Measurements from ENCODE around the gene SND1.

The SND1 gene

GRCh38 chr7:128093614-128094570, 441.9 kb downstream of the SND1 start:
- H3K4me3 ChIP-seq (ENCODE audit: low read depth, low read length): no peak overlapping the region
- TF ChIP-seq, protein P1, sequence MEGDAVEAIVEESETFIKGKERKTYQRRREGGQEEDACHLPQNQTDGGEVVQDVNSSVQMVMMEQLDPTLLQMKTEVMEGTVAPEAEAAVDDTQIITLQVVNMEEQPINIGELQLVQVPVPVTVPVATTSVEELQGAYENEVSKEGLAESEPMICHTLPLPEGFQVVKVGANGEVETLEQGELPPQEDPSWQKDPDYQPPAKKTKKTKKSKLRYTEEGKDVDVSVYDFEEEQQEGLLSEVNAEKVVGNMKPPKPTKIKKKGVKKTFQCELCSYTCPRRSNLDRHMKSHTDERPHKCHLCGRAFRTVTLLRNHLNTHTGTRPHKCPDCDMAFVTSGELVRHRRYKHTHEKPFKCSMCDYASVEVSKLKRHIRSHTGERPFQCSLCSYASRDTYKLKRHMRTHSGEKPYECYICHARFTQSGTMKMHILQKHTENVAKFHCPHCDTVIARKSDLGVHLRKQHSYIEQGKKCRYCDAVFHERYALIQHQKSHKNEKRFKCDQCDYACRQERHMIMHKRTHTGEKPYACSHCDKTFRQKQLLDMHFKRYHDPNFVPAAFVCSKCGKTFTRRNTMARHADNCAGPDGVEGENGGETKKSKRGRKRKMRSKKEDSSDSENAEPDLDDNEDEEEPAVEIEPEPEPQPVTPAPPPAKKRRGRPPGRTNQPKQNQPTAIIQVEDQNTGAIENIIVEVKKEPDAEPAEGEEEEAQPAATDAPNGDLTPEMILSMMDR (IDR thresholded peaks at IDR 0.05; ENCODE audit: insufficient read depth, low read depth, low read length, missing control alignments): no peak
- DNase-seq (ENCODE audit: low read depth): no peak

DNA sequence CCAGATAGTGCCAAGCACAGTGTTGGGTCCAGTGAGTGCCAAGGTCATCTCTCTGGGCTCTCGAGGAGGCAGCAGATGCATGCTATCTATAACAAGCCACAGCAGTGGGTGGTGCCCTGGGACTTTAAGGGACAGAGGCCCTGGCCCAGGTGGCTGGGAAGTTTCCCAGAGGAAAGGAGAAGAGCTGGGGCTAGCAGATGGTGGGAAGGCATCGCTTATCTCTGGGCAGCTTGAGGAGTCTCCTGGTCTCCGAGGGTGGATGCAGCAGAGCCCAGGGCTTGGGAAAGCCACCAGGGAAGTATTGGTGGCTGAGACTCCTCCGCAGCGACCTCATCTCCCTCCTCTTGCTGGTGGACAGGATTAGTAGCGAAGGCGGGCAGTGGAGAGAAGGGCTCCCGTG, 442.7 kb downstream of the SND1 start:
- DNase-seq (ENCODE audit: low read depth): no peak
- TF ChIP-seq, protein P1 (IDR thresholded peaks at IDR 0.05; ENCODE audit: insufficient read depth, low read depth, low read length, missing control alignments): no peak
- H3K4me3 ChIP-seq (ENCODE audit: low read depth, low read length): no peak overlapping the region

DNA sequence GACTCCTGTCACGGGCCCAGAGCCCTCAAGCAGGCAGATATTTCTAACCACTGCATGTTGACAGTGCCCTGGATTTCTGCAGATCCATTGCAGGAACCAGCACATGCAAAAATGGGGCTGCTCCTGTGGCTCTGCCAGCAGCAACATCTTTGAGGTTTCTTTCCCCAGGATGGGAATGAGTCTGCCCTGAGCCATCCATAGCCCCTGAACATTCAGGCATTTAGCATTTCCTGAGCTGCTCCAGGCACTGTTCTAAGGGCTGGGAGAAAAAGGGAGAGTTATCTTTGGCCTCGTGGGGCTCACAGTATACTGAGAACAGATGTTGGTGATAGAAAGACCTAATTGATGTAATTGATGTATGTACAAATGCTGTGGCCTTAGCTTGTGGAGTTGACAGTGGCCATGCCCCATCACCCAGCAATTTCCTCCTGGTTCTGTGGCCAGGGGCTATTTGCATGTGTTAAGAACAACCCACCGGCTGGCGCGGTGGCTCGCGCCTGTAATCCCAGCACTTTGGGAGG, 445.3 kb downstream of the SND1 start:
- DNase-seq (ENCODE audit: low read depth): no peak

DNA sequence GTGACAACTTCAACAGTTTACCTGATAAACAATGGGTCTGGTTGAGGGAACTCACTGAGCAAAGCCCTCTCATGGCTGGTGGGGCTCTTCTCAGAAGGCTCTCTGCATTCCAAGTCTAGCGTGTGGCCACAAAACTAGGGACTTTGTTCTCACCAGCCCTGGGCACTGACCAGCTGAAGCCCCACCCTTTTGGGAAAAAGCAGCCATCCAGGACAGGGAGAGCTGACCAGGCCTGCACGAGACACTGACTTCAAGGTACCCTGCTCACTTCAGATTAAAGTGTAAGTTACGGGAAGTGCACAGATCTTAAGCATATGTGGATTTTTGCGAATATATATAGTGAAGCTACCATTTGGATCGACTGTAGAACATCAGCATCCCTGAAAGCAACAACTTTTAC, 446.6 kb downstream of the SND1 start:
- TF ChIP-seq, protein P1 (IDR thresholded peaks at IDR 0.05; ENCODE audit: insufficient read depth, low read depth, low read length, missing control alignments): no peak
- H3K4me3 ChIP-seq (ENCODE audit: low read depth, low read length): no peak overlapping the region
- no peak for DNase-seq (ENCODE audit: low read depth)

More for the DNA sequence above, 445.3 kb downstream of the SND1 start:
- TF ChIP-seq, protein P1 (IDR thresholded peaks at IDR 0.05; ENCODE audit: insufficient read depth, low read depth, low read length, missing control alignments): no peak
- no peak overlapping the region for H3K4me3 ChIP-seq (ENCODE audit: low read depth, low read length)

DNA sequence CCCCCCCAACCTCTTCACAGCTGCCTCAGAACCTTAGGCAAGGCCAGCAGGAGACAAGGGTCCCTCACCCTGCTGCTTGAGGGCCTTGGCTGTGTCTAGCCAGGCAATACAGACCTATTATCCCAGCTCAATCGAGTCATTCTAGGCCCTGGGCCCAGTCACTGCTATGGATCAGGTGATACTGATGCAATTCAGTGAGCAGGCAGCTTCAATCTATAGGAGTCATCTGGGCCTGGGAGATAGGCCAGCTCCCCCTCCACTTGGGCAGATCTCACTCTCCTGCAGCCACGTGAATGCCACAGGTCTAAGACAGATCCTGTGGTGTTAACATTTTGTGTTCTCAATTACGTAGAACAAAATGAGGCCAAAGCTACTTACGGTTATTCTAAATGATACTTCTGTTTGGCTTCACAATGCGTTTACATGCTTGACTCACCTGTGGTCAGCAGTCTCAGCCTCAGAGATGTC, 447.2 kb downstream of the SND1 start:
- no peak for DNase-seq (ENCODE audit: low read depth)
- H3K4me3 ChIP-seq (ENCODE audit: low read depth, low read length): no peak overlapping the region
- TF ChIP-seq, protein P1 (IDR thresholded peaks at IDR 0.05; ENCODE audit: insufficient read depth, low read depth, low read length, missing control alignments): no peak

GRCh38 chr7:128100225-128100948, 448.4 kb downstream of the SND1 start:
- no peak for DNase-seq (ENCODE audit: low read depth)
- H3K4me3 ChIP-seq (ENCODE audit: low read depth, low read length): no peak overlapping the region
- TF ChIP-seq, protein P1 (IDR thresholded peaks at IDR 0.05; ENCODE audit: insufficient read depth, low read depth, low read length, missing control alignments): no peak
